ENCODE measurements around the gene DDX56. TPM values are rescaled to one million over a fixed set of nuclear protein-coding genes. Genes with fewer than 3 reads are reported as not detected.

The DDX56 gene
- total and polyA plus RNA-seq, 5 donors from 2014 or later, result 42.3 to 108 (median 47.8) TPM

- peaks cover 21% of the 10 kb centered on the region for H3K36me3 Mint-ChIP-seq
- ATAC-seq (ENCODE audit: low read depth in 2 of 2), result peak; percentile 49 to 51
Measured at GRCh38 chr7:44617225-44617890, 43.6 kb upstream of the DDX56 start.

GRCh38 chr7:44616545-44616944, 42.8 kb upstream of the DDX56 start:
- no peak for ATAC-seq (ENCODE audit: low read depth in 2 of 2)
- H3K4me3 Mint-ChIP-seq, result no peak overlapping the region
- H3K27me3 ChIP-seq (ENCODE audit: control insufficient read depth, insufficient read depth, low read length), result no peaks in the 10 kb centered on the region
- H3K4me1 ChIP-seq (ENCODE audit: control insufficient read depth, insufficient read depth, low read length, poor library complexity, severe bottlenecking), result peaks cover 59% of the 10 kb centered on the region
- H3K27ac ChIP-seq (ENCODE audit: insufficient read depth, low read length, poor library complexity, severe bottlenecking), result peak overlapping the region; percentile 68
- peaks cover 25% of the 10 kb centered on the region for H3K36me3 Mint-ChIP-seq
- H3K36me3 ChIP-seq (ENCODE audit: control insufficient read depth, insufficient read depth, low read length), result no peaks in the 10 kb centered on the region
- H3K4me3 ChIP-seq (ENCODE audit: low read depth, low read length), result no peak overlapping the region
- no peaks in the 10 kb centered on the region for H3K9me3 Mint-ChIP-seq
- no peak for DNase-seq
- no peaks in the 10 kb centered on the region for H3K27me3 Mint-ChIP-seq
- H3K9me3 ChIP-seq (ENCODE audit: control insufficient read depth in 2 of 2, low read length in 2 of 2), result no peaks in the 10 kb centered on the region
- peak overlapping the region in 1 of 3 donors; percentile 85 for H3K27ac Mint-ChIP-seq
- H3K4me1 Mint-ChIP-seq, result peaks cover 58 to 84% (median 72%) of the 10 kb centered on the region in 4 donors

More at GRCh38 chr7:44617225-44617890, 43.6 kb upstream of the DDX56 start:
- Mint-ChIP-seq H3K9me3 (no peaks in the 10 kb centered on the region), H3K4me3 (peak overlapping the region; percentile 45 to 83 (median 72)), H3K4me1 (peaks cover 54 to 86% (median 71%) of the 10 kb centered on the region in 4 donors), H3K27ac (peak overlapping the region; percentile 91 to 94 (median 92)), H3K27me3 (no peaks in the 10 kb centered on the region)
- no peaks in the 10 kb centered on the region for H3K27me3 ChIP-seq (ENCODE audit: control insufficient read depth, insufficient read depth, low read length)
- DNase-seq, result no peak
- peaks cover 67% of the 10 kb centered on the region for H3K4me1 ChIP-seq (ENCODE audit: control insufficient read depth, insufficient read depth, low read length, poor library complexity, severe bottlenecking)
- H3K4me3 ChIP-seq (ENCODE audit: low read depth, low read length), result peak overlapping the region; percentile 48
- peak overlapping the region; percentile 76 for H3K27ac ChIP-seq (ENCODE audit: insufficient read depth, low read length, poor library complexity, severe bottlenecking)
- H3K36me3 ChIP-seq (ENCODE audit: control insufficient read depth, insufficient read depth, low read length), result no peaks in the 10 kb centered on the region
- no peaks in the 10 kb centered on the region for H3K9me3 ChIP-seq (ENCODE audit: control insufficient read depth in 2 of 2, low read length in 2 of 2)

GRCh38 chr7:44615793-44616192, 42.1 kb upstream of the DDX56 start:
- H3K4me3 Mint-ChIP-seq, result peak overlapping the region; percentile 53 to 84 (median 82)
- peaks cover 53% of the 10 kb centered on the region for H3K4me1 ChIP-seq (ENCODE audit: control insufficient read depth, insufficient read depth, low read length, poor library complexity, severe bottlenecking)

GRCh38 chr7:44615149-44615611, 41.5 kb upstream of the DDX56 start:
- H3K36me3 ChIP-seq (ENCODE audit: control insufficient read depth, insufficient read depth, low read length), result no peaks in the 10 kb centered on the region
- H3K27me3 ChIP-seq (ENCODE audit: control insufficient read depth, insufficient read depth, low read length), result no peaks in the 10 kb centered on the region
- Mint-ChIP-seq H3K27ac (peak overlapping the region; percentile 85 to 88 (median 85)), H3K36me3 (peaks cover 25% of the 10 kb centered on the region), H3K9me3 (no peaks in the 10 kb centered on the region), H3K4me3 (peak overlapping the region; percentile 53 to 84 (median 82)), H3K4me1 (peaks cover 49 to 75% (median 62%) of the 10 kb centered on the region in 4 donors), H3K27me3 (no peaks in the 10 kb centered on the region)
- ATAC-seq (ENCODE audit: low read depth in 2 of 2), result peak; percentile 61 to 62
- peaks cover 53% of the 10 kb centered on the region for H3K4me1 ChIP-seq (ENCODE audit: control insufficient read depth, insufficient read depth, low read length, poor library complexity, severe bottlenecking)
- no peaks in the 10 kb centered on the region for H3K9me3 ChIP-seq (ENCODE audit: control insufficient read depth in 2 of 2, low read length in 2 of 2)
- peak in 2 of 3 donors; percentile 33 to 73 for DNase-seq
- H3K27ac ChIP-seq (ENCODE audit: insufficient read depth, low read length, poor library complexity, severe bottlenecking), result peak overlapping the region; percentile 68
- peak overlapping the region; percentile 42 for H3K4me3 ChIP-seq (ENCODE audit: low read depth, low read length)

More at GRCh38 chr7:44615793-44616192, 42.1 kb upstream of the DDX56 start:
- peak overlapping the region; percentile 42 for H3K4me3 ChIP-seq (ENCODE audit: low read depth, low read length)
- Mint-ChIP-seq H3K27ac (peak overlapping the region; percentile 85 to 88 (median 85)), H3K9me3 (no peaks in the 10 kb centered on the region), H3K27me3 (no peaks in the 10 kb centered on the region), H3K4me1 (peaks cover 52 to 76% (median 65%) of the 10 kb centered on the region in 4 donors), H3K36me3 (peaks cover 25% of the 10 kb centered on the region)
- ATAC-seq (ENCODE audit: low read depth in 2 of 2) (no peak), DNase-seq (no peak)
- H3K27me3 ChIP-seq (ENCODE audit: control insufficient read depth, insufficient read depth, low read length), result no peaks in the 10 kb centered on the region
- H3K36me3 ChIP-seq (ENCODE audit: control insufficient read depth, insufficient read depth, low read length), result no peaks in the 10 kb centered on the region
- H3K27ac ChIP-seq (ENCODE audit: insufficient read depth, low read length, poor library complexity, severe bottlenecking), result peak overlapping the region; percentile 68
- no peaks in the 10 kb centered on the region for H3K9me3 ChIP-seq (ENCODE audit: control insufficient read depth in 2 of 2, low read length in 2 of 2)

GRCh38 chr7:44609829-44610228, 36.1 kb upstream of the DDX56 start:
- H3K4me1 Mint-ChIP-seq, result peaks cover 27 to 71% (median 43%) of the 10 kb centered on the region in 4 donors
- ATAC-seq (ENCODE audit: low read depth in 2 of 2), result no peak

GRCh38 chr7:44608916-44609648, 35.4 kb upstream of the DDX56 start:
- Histone ChIP-seq H3K36me3 (ENCODE audit: control insufficient read depth, insufficient read depth, low read length) (no peaks in the 10 kb centered on the region), H3K4me3 (ENCODE audit: low read depth, low read length) (peak overlapping the region; percentile 28), H3K27ac (ENCODE audit: insufficient read depth, low read length, poor library complexity, severe bottlenecking) (peak overlapping the region; percentile 51), H3K9me3 (ENCODE audit: control insufficient read depth in 2 of 2, low read length in 2 of 2) (no peaks in the 10 kb centered on the region), H3K27me3 (ENCODE audit: control insufficient read depth, insufficient read depth, low read length) (no peaks in the 10 kb centered on the region), H3K4me1 (ENCODE audit: control insufficient read depth, insufficient read depth, low read length, poor library complexity, severe bottlenecking) (peaks cover 33% of the 10 kb centered on the region)
- ATAC-seq (ENCODE audit: low read depth in 2 of 2) (no peak), DNase-seq (no peak)
- H3K36me3 Mint-ChIP-seq, result peaks cover 7% of the 10 kb centered on the region
- H3K27ac Mint-ChIP-seq, result peak overlapping the region in 2 of 3 donors; percentile 72 to 78
- no peaks in the 10 kb centered on the region for H3K9me3 Mint-ChIP-seq
- peak overlapping the region; percentile 33 to 88 (median 70) for H3K4me3 Mint-ChIP-seq
- peaks cover 22 to 64% (median 37%) of the 10 kb centered on the region in 4 donors for H3K4me1 Mint-ChIP-seq
- H3K27me3 Mint-ChIP-seq, result peaks cover 8% of the 10 kb centered on the region

More at GRCh38 chr7:44609829-44610228, 36.1 kb upstream of the DDX56 start:
- Mint-ChIP-seq H3K9me3 (no peaks in the 10 kb centered on the region), H3K4me3 (peak overlapping the region; percentile 29 to 74 (median 60)), H3K36me3 (peaks cover 12% of the 10 kb centered on the region), H3K27ac (peak overlapping the region in 2 of 3 donors; percentile 78 to 83), H3K27me3 (peaks cover 8% of the 10 kb centered on the region)
- H3K4me1 ChIP-seq (ENCODE audit: control insufficient read depth, insufficient read depth, low read length, poor library complexity, severe bottlenecking), result peaks cover 41% of the 10 kb centered on the region
- no peaks in the 10 kb centered on the region for H3K27me3 ChIP-seq (ENCODE audit: control insufficient read depth, insufficient read depth, low read length)
- peak overlapping the region; percentile 28 for H3K4me3 ChIP-seq (ENCODE audit: low read depth, low read length)
- no peaks in the 10 kb centered on the region for H3K9me3 ChIP-seq (ENCODE audit: control insufficient read depth in 2 of 2, low read length in 2 of 2)
- DNase-seq, result no peak
- no peak overlapping the region for H3K27ac ChIP-seq (ENCODE audit: insufficient read depth, low read length, poor library complexity, severe bottlenecking)
- no peaks in the 10 kb centered on the region for H3K36me3 ChIP-seq (ENCODE audit: control insufficient read depth, insufficient read depth, low read length)

- peak overlapping the region; percentile 95 to 100 (median 98) for H3K4me3 Mint-ChIP-seq
- no peak for ATAC-seq (ENCODE audit: low read depth in 2 of 2)
- DNase-seq, result no peak
- peak overlapping the region; percentile 95 to 100 (median 99) for H3K27ac Mint-ChIP-seq
- H3K27me3 Mint-ChIP-seq, result peaks cover 8% of the 10 kb centered on the region
- H3K36me3 Mint-ChIP-seq, result peaks cover 7% of the 10 kb centered on the region
- no peaks in the 10 kb centered on the region for H3K27me3 ChIP-seq (ENCODE audit: control insufficient read depth, insufficient read depth, low read length)
- peak overlapping the region; percentile 98 for H3K27ac ChIP-seq (ENCODE audit: insufficient read depth, low read length, poor library complexity, severe bottlenecking)
- H3K4me1 ChIP-seq (ENCODE audit: control insufficient read depth, insufficient read depth, low read length, poor library complexity, severe bottlenecking), result peaks cover 30% of the 10 kb centered on the region
- no peaks in the 10 kb centered on the region for H3K36me3 ChIP-seq (ENCODE audit: control insufficient read depth, insufficient read depth, low read length)
- no peaks in the 10 kb centered on the region for H3K9me3 ChIP-seq (ENCODE audit: control insufficient read depth in 2 of 2, low read length in 2 of 2)
- H3K4me3 ChIP-seq (ENCODE audit: low read depth, low read length), result peak overlapping the region; percentile 85
- no peaks in the 10 kb centered on the region for H3K9me3 Mint-ChIP-seq
- peaks cover 21 to 55% (median 35%) of the 10 kb centered on the region in 4 donors for H3K4me1 Mint-ChIP-seq
Measured at GRCh38 chr7:44607141-44608068, 33.7 kb upstream of the DDX56 start.

All from CD4-positive, CD25-positive, alpha-beta regulatory T cell (primary cell).